Caki2 (cell line): ENCODE data around the gene MEIOB. TPM values are rescaled to one million over a fixed set of nuclear protein-coding genes. Genes with fewer than 3 reads are reported as not detected.

Experiments used
- DNase-seq: peaks from one replicate; pipeline ENCODE4 v3.0.0-alpha.2; 2015; ENCODE audit warnings: low read depth
- in situ Hi-C: cut with HindIII; loops from 2 replicates; pipeline ENCODE4 v1.10.0; 2016; ENCODE audit warnings: low sequenced_read_pairs, low pct_unique_long_range_greater_than_20kb, mixed read lengths
- total RNA-seq: library from RNA; depleted of rRNA; stranded (reverse); fragments of >200 nt; shearing (Covaris generic); gene quantifications from 2 replicates; pipeline ENCODE4 v1.2.3, GENCODE V29; 2014; ENCODE audit warnings: low replicate concordance

MEIOB gene
- total RNA-seq, 1 experiment from 2014 or later = 49.6 TPM

DNA sequence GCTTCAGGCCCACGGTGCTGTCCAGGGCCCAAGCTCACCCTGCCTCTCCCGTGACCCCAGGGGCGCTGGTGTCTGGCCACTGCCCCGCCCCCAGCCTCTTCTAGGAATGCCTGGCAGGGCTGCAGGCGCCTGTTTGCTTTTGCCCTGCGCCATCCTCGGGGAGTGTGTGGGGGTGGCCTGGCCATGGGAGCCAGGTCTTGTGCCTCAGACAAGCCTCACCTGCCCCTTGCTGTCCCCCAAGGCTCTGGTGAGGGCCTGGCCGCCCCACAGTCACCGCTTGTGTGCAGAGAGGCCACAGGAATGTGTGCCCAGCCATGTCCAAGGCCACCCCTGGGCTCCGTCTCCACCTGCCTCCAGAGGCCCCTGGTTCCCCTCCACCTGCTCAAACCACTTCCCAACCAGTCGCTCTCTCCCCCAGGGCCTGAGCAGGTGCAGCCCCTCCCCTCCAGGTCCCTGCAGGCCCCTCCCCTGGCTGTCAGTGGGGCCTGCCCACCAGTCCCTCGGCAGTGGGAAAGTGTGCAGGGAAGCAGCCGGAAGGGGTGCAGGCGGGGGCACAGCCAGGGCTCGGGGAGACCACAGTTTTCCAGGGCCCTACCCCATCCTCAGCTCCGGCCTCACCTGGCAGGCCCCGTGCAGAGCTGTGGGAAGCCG, 77.6 kb downstream of the MEIOB start:
- DNase-seq = no peak
- in situ Hi-C loops = no loop called here

DNA sequence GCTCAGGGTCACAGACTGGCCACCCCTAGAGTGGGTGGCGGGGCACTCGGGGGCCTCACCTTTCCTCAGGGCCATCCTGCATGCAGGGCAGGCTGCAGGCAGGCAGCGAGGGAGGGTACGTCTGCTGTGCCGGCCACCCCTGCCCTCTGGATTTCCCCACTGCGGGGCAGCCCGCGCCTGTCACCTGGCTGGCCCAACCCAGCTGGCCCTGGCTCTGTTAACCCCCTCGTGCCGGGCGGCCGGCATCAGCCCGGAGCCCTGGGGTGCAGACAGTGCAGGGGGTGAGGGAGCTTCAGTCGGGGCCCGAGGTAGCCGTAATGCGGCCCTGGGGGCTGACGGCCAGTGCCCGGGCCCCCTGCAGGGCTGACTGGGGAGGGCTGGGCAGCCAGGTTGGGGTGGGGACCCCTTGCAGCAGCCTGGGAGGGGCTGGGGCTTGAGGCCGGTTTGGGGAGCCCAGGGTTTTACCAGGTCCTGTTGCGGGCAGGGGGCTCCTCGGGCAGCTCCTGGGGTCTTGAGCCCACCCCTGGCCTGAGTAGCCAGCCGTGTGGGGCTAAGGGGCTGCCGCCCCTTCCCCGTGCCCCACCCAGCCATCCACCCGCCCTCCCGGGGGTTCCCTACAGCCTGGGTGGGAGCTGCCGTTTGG, 78.3 kb downstream of the MEIOB start, which contains the start of gene IGFALS:
IGFALS (minus strand) TSS at position 128 of the 643 bp plus-strand sequence; CDS start at position 75, 53 bp downstream.
- DNase-seq = no peak
- in situ Hi-C loops = no loop called here

DNA sequence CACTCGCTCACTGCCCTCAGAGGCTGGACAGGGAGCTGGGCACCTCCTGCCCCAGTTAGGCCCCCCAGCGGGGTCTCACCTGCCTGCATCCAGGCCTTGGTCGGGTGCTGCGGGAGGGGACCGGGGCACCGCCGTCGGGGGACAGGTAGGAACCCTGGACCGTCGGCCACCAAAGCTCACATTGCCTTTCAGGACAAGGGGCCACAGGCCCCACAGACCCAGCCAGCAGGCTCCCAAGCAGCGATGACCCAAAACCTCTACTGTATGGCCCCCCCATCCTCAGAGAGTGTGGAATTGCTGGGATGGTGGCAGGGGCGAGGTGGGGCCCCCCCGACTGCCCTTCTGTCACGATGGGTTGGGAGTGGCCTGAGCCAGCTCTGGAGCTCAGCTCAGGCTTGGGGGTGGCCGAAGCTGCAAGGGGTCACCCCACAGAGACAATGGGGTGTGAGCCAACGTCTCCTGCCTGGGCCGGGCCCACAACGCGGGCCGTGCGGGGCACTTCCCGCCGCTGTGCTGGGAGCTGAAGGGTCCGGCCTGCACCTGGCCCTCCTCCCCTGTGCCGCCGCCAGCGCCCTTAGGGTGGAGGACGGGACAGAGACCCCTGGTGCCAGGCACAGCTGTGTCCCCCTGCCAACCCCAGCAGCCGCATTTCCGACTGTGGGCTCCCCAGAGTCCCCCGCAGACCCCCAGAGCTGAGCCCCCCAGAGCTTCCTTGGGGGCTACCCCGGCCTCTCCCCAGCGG, 79.0 kb downstream of the MEIOB start:
- in situ Hi-C loops = no loop called here

DNA sequence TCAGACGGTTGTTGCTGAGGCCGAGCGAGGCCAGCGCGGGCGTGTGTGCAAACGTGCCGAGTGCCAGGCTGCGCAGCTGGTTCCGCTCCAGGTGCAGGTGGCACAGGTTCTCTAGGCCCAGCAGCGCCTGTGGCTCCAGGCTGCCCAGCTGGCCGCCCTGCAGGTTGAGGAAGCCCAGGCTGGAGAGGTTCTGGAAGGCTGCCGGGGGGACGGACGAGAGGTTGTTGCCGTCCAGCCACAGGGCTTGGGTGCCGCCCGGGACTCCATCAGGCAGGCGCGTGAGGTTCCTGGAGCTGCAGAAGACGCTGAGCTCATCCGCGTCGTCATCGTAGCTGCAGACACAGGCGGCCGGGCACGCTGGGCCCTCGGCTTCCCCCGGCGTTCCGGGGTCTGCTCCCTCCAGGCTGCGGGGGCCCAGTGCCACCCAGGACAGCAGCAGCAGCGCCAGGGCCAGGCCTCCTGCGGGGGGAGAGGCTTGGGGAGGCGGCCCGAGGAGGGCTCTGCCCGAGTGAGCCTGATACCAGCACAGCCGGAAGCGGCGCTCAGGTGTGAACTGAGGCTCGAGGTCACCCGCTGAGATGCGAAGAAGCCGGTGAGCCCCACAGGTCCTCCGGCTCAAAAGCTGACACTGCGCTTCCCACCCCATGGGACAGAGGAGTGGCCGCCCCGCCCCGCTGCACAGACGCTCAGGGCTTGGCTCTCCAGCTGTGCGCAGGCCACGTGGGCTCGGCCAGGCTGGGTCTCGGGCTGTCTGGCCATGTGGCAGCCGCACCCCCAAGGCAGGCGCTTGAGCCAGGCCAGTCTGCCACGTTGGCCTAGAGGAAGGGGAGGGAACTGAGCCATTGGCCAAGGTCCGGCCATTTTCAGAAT, 79.8 kb downstream of the MEIOB start:
- DNase-seq = no peak
- in situ Hi-C loops = no loop called here

More for the DNA sequence above, 79.0 kb downstream of the MEIOB start:
- no peak for DNase-seq

DNA sequence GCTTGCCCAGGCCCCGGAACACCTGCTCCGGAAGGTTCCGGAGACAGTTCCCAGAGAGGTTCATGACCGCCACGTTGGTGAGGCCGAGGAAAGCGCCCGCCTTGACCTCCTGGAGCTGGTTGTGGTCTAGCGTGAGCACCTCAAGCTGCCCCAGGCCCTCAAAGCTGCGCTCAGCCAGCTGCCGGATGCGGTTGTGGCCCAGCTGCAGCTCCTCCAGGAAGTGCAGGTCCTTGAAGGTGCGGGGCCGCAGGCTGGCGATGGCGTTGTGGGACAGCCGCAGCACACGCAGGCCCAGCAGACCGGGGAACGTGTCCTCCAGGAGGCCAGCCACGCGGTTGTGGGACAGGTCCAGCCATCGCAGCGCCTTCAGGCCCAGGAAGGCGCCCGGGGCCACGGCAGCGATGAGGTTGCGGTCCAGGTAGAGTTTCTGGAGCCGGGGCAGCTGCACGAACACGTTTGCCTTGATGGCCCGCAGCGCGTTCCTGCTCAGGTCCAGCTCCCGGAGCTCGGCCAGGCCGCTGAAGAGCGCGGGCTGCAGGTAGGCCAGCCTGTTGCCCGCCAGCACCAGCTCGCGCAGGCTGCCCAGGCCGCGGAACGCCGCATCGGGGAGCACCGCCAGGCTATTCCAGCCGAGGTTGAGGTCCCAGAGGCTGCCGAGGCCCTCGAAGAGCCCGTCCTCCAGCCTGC, 80.6 kb downstream of the MEIOB start:
- in situ Hi-C loops = no loop called here
- no peak for DNase-seq

DNA sequence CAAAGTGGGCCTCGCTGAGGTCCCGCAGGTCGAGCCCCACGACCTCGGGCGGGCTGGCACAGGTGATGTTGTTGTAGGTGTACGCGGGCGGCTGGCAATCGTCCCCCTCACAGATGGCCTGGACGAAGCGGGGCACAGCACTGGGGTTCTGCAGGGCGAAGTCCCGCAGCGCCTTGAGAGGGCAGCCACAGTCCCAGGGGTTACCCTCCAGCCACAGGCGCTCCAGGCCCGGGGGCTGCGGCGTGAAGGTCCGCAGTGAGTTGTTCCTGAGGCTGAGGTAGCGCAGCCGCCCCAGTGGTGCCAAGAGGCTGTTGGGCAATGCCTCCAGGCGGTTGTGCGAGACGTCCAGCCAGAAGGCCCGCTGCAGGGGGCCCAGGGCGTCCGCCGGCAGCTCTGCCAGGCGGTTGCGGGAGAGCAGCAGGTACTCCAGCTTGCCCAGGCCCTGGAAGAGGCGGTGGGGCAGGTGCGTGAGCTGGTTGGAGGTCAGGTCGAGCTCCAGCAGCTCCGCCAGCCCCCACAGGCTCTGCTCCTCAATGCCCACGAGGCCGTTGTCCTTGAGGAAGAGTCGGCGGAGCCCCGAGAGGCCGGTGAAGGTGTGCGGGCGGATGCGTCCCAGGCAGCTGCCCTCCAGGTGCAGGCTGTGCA, 81.2 kb downstream of the MEIOB start:
- in situ Hi-C loops = no loop called here
- DNase-seq = no peak

DNA sequence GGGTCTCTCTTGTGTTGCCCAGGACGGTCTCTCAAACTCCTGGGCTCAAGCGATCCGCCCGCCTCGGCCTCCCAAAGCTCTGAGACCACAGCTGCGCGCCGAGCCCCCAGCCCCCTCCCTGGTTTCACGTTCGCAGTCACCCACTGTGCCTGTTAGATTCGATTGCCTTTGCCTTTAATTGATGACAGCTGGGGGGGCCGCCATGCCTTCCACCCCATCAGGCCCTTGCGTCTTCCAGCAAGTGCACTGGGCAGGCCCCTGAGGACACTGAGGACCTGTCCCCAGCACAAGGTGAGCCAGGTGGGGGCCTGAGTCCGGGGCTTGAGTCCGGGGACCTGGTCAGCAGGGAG, 81.7 kb downstream of the MEIOB start:
- in situ Hi-C loops = no loop called here
- DNase-seq = no peak

DNA sequence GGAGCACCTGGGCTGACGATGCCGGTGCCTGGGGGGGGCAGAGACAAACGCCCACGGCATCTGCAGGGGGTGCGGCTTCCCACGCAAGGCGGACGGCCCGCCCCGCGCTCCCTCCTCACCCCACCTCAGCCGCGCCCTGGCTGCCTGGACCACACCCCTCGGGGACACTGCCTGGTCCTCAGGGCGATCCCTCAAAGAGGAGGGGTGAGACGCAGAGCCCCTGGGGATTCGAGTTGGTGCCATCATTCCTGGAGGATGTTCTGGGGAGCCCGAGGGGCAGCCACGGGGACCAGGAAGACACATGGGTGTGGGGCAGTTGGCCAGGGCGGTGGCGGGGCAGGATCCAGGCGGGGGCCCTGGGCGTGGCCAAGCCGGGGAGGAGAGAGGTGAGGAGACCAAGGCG, 82.3 kb downstream of the MEIOB start:
- in situ Hi-C loops = no loop called here
- no peak for DNase-seq

DNA sequence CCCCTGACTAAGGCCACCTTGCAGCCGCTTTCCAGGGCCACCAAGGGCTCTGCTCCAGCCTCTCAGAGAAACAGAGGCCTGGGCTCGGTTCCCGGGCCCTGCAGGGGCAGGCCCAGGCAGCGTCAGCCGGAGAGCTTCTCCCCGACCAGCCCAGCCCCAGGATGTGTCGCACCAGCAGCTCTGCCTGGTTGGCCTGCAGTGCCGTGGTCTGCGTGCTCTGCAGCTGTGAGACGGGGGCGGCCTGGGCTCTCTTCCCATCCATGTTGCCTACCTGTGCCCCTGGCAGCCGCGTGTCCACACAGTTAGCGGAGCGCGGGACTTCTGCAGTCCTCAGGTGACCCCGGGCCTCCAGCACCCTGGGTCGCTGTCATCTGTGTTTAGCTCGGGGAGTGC, 83.3 kb downstream of the MEIOB start:
- DNase-seq = no peak
- in situ Hi-C loops = no loop called here

DNA sequence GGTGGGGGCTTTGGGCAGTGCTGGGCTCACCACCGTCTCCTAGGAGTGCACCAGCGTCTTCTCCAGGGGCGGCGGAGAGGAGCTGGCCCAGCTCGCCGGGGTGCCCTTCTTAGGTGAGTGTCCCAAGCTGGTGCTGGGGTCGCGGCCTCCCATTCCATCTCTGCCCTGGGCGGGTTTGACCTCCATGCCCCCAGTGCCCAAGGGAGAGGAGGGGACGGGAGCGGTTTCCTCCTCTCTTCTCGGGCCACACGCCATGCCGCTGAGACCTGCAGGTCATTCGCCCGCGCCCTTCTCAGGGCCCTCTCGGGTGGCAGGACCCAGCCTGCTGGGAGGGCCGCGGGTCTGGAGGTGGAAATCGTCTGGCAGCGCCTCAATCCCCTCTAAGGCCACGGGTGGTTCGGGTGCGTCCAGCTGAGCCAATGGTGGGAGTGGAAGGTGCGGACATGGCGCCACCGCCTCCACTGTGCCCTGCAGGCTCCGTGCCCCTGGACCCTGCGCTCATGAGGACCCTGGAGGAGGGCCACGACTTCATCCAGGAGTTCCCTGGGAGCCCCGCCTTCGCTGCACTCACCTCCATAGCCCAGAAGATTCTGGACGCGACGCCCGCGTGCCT, 83.8 kb downstream of the MEIOB start:
- DNase-seq = no peak
- in situ Hi-C loops = no loop called here

DNA sequence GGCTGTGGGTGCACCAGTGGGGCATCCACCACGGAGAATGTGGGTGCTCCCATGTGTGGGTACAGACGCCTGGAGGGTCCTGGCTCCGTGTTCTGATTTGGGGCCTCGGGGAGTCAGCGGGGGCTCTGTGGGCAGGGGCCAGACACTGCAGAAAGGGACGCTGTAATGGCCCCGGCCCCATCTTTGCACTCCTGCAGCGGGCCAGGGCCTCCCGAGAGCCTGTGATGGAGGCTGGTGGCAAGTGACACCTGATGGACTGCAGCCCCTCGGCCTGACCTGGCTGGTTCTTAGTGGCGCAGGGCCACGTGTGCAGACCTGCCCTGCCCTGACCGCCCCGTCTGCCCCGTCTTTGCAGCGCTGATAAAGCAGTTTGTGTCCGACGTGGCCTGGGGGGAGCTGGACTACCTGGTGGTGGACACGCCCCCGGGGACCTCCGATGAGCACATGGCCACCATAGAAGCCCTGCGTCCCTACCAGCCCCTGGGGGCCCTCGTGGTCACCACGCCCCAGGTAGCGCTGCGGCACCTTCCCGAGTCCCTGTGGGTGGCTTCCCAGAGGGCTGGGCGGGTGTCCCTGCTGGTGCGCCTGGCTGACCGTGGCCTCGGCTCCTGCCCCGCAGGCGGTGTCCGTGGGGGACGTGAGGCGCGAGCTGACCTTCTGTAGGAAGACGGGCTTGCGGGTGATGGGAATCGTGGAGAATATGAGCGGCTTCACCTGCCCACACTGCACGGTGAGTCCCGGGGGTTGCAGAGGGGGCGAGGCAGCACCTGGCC, 84.5 kb downstream of the MEIOB start:
- in situ Hi-C loops = no loop called here

DNA sequence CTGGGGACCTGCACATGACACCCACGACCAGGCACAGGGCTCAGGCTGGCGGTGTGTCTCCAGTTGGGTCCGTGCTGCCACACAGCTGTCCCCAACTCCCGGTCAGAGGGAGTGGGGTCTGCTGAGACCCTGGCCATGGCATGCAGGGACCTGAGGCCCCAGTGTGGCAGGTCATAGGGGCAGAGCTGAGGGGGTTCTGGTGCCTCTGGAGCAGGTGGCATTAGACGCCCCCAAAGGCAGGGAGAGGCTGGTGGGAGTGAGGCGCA, 85.0 kb downstream of the MEIOB start:
- in situ Hi-C loops = no loop called here
- no peak for DNase-seq

More for the DNA sequence above, 84.5 kb downstream of the MEIOB start:
- no peak for DNase-seq

DNA sequence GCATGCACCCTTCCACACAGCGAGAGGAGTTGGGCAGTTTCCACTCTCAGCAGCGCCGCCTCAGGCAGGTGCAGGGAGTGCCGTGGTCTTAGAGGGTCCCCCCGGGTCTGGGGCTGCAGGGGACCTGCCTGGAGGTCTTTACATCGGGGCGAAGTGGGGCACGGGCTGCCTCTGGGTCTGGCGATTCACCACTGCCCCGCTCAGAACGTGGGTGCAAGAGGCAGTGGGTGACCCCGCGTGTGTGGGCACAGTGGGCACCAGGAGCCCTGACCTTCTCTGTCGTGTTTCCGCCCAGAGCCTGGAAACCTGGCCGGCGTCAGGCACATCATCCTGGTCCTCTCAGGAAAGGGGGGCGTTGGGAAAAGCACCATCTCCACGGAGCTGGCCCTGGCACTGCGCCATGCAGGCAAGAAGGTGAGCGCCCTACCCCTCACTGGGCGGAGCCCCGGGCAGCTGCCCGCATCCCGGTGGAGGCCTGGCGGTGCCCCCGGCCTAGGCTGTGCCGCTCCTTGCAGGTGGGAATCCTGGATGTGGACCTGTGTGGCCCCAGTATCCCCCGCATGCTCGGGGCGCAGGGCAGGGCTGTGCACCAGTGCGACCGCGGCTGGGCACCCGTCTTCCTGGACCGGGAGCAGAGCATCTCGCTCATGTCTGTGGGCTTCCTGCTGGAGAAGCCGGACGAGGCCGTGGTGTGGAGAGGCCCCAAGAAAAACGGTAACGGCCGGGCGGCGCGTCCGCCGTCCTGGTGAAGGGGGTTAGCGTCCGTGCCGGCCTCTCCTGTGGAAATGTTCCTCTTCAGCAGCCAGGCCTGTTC, 85.5 kb downstream of the MEIOB start:
- DNase-seq = no peak
- in situ Hi-C loops = no loop called here

DNA sequence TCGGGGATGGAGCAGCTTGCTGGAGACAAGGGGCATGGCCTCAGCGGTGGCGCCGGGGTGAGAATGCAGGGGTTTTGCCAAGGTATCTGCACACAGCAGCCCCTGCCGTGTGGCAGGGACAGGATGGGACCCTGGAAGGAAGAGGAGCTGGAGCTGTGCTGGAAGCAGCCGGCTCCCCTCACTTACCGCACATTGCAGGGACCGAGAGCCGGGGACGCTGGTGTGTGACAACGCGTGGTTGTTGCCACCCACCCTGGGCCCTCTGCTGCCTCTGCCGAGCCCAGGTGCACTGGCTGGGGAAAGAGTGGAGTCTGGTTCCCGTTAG, 86.2 kb downstream of the MEIOB start:
- in situ Hi-C loops = no loop called here
- no peak for DNase-seq

DNA sequence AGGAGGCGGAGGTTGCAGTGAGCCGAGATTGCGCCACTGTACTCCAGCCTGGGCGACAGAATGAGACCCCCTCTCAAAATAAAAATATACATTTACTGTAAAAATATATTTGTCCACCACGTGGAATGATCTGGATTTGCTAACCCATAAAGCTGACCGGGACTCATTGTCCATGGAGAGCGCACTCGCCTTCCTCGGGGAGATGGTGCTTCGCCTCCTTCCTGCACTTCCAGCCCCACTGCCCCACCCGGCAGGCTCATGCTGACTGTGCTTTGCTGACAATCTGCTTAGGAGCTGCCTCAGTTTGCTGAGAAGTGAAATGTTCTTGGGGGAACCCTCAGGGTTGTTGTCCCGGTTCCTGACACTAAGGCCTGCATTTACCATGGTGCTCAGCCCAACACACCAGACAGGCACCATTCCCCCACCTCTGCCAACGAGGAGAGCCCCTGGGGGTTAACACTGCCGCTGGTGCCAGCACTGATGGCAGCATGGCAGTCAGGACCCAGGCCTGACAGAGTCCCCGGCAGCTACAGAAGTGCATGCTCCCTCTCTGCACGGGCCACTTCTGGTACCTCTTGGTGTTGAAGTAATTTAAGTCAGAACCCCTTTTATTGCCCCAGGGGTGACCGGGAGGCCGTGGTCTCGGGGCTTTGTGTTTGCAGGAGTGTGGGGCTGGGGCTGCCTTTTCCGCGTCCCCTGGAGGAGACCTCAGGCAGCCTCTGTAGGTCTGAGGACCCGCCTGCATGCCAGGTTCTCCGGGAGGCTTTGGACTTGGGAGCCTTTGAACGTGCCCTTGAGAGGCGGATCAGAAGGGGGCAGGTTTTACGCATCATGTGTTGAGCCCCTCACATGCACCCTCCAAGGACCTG, 86.8 kb downstream of the MEIOB start:
- no peak for DNase-seq
- in situ Hi-C loops = no loop called here
